Natural killer cell (primary cell): Measurements from ENCODE around the gene CIAPIN1. TPM values are rescaled to one million over a fixed set of nuclear protein-coding genes. Genes with fewer than 3 reads are reported as not detected.
A peak's percentile ranks its signal among the peaks of the same experiment; 100 is the strongest.

Experiments
- ATAC-seq, 3 donors: fragments of 150-1000 bp in 2 of 3; fragments of 200-7000 bp in 1 of 3; cut with Tn5 transposase; 1 replicate in 1 of 3; 2 replicates in 2 of 3; pipeline ENCODE4 v1.10.0; 2021; ENCODE audit warnings: mild to moderate bottlenecking in 2 of 3, moderate library complexity in 2 of 3
- DNase-seq, 2 donors: peaks; one replicate each; pipeline versions ENCODE4 v3.0.0 to v3.0.0-alpha.2; 2013 to 2021; ENCODE audit warnings: mixed read lengths in 1 of 2
- H3K27ac ChIP-seq: one replicate; pipeline ENCODE4 v1.5.1; 2013; ENCODE audit warnings: mild to moderate bottlenecking, low read length
- H3K27me3 ChIP-seq: one replicate; pipeline ENCODE4 v1.6.1; 2013; ENCODE audit warnings: low read length; ENCODE audit not compliant: control insufficient read depth, insufficient read depth
- H3K36me3 ChIP-seq: one replicate; pipeline ENCODE4 v1.6.1; 2013; ENCODE audit warnings: low read length; ENCODE audit not compliant: control insufficient read depth, insufficient read depth
- H3K4me1 ChIP-seq: one replicate; pipeline ENCODE4 v1.6.1; 2013; ENCODE audit warnings: low read length; ENCODE audit not compliant: control insufficient read depth, insufficient read depth
- H3K4me3 ChIP-seq: one replicate; pipeline ENCODE4 v1.5.1; 2013; ENCODE audit warnings: low read length
- H3K9me3 ChIP-seq: one replicate; pipeline ENCODE4 v1.6.1; 2013; ENCODE audit warnings: low read length; ENCODE audit not compliant: control insufficient read depth, insufficient read depth
- H3K27ac Mint-ChIP-seq, 2 donors: one replicate each; pipeline ENCODE4 v1.8.0; 2022; ENCODE audit warnings: mild to moderate bottlenecking in 2 of 2, mixed read lengths in 2 of 2, moderate library complexity in 1 of 2
- H3K27me3 Mint-ChIP-seq, 2 donors: one replicate each; pipeline ENCODE4 v1.8.0; 2022; ENCODE audit warnings: low read depth in 2 of 2, mixed read lengths in 2 of 2
- H3K36me3 Mint-ChIP-seq: one replicate; pipeline ENCODE4 v1.8.0; 2022; ENCODE audit warnings: mixed read lengths
- H3K4me1 Mint-ChIP-seq, 2 donors: one replicate each; pipeline ENCODE4 v1.8.0; 2022; ENCODE audit warnings: mixed read lengths in 2 of 2
- H3K4me3 Mint-ChIP-seq: one replicate; pipeline ENCODE4 v1.8.0; 2022; ENCODE audit warnings: mild to moderate bottlenecking, moderate library complexity, mixed read lengths
- H3K9me3 Mint-ChIP-seq, 2 donors: one replicate each; pipeline ENCODE4 v1.8.0; 2022; ENCODE audit warnings: mixed read lengths in 2 of 2
- WGBS: methylation state at CpG from one replicate; pipeline ENCODE4 v1.1.7; 2013; ENCODE audit warnings: missing lambda C conversion rate; ENCODE audit not compliant: insufficient coverage; 5-methylcytosine and 5-hydroxymethylcytosine counted together
- intact Hi-C: fragments of 100-400 bp; cut with micrococcal nuclease; formaldehyde crosslinking; loops from one replicate; pipeline ENCODE4 v1.14.2; 2022
- total RNA-seq, 4 donors: library from RNA; stranded (reverse); fragments of 120-200 nt in 1 of 4; gene quantifications; one replicate each; pipeline versions ENCODE4 v1.2.3 to v1.2.4, GENCODE V29; 2013 to 2022
- TF ChIP-seq, protein P1 (sequence below): fragments of 200-600 bp; IDR thresholded peaks from one replicate; pipeline ENCODE4 v1.8.0; 2022; ENCODE audit warnings: antibody characterized with exemption

Gene CIAPIN1
- total RNA-seq, 3 donors from 2014 or later (not counting 1 experiment from before 2014, with no cell fraction given): 41.1 to 48.8 (median 42.9) TPM

DNA sequence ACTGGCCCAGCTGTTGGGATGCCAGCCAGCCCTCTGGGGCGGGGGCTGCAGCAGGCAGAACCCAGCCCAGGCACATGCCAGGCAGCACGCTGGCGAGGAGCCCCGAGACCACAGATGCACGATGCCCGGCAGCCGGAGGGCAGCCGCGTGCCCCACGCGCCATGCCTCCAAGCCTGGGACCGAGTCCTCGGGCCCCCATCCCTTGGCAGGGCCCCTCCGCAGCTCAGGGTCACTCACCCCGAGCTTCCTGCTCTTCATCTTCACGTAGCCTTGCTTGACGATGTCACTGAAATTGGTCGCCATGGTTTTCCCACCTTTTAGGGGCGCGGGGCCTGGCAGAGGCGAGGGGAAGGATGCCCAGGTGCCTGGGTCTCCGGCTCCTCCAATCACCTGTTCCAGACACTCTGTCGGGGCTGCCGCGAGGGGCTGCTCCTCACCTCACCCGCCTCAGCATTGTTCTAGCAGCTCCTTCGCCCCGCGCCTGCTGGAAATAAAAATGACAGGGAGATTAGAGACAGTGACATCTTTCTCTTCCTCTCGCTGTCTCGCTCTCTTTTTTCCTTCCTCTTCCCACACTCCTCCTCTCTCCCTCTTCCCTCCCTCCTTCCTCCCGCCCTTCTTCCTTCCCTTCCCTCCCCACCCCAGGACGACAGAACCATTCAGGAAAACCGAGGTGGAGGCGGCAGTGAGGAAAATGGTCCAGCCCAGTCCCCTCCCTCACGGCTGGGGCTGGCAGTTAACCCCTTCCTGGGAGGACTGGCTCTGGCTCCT lies 32.2 kb upstream of the CIAPIN1 start:
- ATAC-seq: peak in 1 of 3 donors; percentile 11
- intact Hi-C loops: loop anchor here (5.0 kb wide), 1 partner anchor 38 kb away; no protein-coding TSS in a partner anchor
- H3K4me1 ChIP-seq: peaks cover 34% of the 10 kb centered on the region
- H3K27me3 ChIP-seq: no peaks in the 10 kb centered on the region
- no peak overlapping the region for H3K27ac ChIP-seq
- H3K4me3 ChIP-seq: no peak overlapping the region
- H3K27ac Mint-ChIP-seq: peak overlapping the region in 1 of 2 donors; percentile 31
- H3K9me3 Mint-ChIP-seq: no peaks in the 10 kb centered on the region
- TF ChIP-seq, protein P1, sequence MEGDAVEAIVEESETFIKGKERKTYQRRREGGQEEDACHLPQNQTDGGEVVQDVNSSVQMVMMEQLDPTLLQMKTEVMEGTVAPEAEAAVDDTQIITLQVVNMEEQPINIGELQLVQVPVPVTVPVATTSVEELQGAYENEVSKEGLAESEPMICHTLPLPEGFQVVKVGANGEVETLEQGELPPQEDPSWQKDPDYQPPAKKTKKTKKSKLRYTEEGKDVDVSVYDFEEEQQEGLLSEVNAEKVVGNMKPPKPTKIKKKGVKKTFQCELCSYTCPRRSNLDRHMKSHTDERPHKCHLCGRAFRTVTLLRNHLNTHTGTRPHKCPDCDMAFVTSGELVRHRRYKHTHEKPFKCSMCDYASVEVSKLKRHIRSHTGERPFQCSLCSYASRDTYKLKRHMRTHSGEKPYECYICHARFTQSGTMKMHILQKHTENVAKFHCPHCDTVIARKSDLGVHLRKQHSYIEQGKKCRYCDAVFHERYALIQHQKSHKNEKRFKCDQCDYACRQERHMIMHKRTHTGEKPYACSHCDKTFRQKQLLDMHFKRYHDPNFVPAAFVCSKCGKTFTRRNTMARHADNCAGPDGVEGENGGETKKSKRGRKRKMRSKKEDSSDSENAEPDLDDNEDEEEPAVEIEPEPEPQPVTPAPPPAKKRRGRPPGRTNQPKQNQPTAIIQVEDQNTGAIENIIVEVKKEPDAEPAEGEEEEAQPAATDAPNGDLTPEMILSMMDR: no peak
- H3K9me3 ChIP-seq: no peaks in the 10 kb centered on the region
- DNase-seq: no peak
- H3K27me3 Mint-ChIP-seq: no peaks in the 10 kb centered on the region
- H3K4me1 Mint-ChIP-seq: peaks cover 19 to 31% of the 10 kb centered on the region in 2 donors
- no peaks in the 10 kb centered on the region for H3K36me3 Mint-ChIP-seq
- H3K4me3 Mint-ChIP-seq: peak overlapping the region; percentile 69
- 50% methylated on average over 36 of the region's 36 CpGs for WGBS
- H3K36me3 ChIP-seq: no peaks in the 10 kb centered on the region

DNA sequence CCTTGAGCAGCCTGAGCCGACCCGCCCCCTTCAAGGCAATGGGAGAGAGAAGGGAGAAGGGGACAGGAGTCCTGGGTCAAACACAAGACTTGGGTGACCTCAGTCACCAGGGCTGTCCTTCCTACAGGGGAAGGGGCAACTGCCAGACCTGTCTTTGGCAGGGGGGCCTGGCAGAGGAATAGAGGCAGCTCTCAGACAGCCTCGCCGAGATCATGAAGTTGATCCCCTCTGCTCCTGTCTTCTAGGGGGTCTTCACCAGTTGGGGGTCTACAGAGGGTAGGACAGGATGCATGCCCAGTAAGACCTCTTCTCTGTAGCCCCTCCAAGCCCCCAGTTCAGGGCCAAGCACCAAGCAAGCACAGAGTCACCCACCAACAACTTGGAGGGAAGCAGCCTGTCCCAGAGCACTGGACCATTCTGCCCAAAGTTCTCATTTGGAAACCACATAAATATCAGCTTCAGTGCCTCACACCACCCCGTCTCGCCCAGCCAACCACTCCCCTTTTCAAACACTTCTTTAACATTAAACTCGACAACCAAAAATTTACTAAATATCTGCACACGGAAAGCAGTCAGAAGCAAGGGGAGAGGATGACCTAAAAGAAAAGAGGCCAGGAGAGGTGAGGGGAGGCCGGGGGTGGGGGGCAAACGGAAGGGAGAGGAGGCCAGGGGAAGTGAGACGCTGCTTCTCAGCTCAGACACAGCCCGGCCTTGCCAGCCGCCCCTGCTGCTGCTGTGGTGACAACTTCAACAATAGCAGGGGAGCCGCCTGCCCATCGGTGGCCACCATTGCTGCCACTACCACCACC lies 31.4 kb upstream of the CIAPIN1 start:
- TF ChIP-seq, protein P1: no peak
- intact Hi-C loops: loop anchor here (5.0 kb wide), 1 partner anchor 39 kb away; no protein-coding TSS in a partner anchor
- Histone ChIP-seq H3K4me3 (no peak overlapping the region), H3K36me3 (no peaks in the 10 kb centered on the region), H3K4me1 (peaks cover 34% of the 10 kb centered on the region), H3K27ac (no peak overlapping the region), H3K27me3 (no peaks in the 10 kb centered on the region), H3K9me3 (no peaks in the 10 kb centered on the region)
- Mint-ChIP-seq H3K4me3 (peak overlapping the region; percentile 76), H3K9me3 (no peaks in the 10 kb centered on the region), H3K27ac (peak overlapping the region in 1 of 2 donors; percentile 58), H3K36me3 (no peaks in the 10 kb centered on the region), H3K4me1 (peaks cover 19 to 31% of the 10 kb centered on the region in 2 donors), H3K27me3 (no peaks in the 10 kb centered on the region)
- DNase-seq (no peak), ATAC-seq (peak in 1 of 3 donors; percentile 31)
- 38% methylated on average over 14 of the region's 15 CpGs for whole genome bisulfite sequencing

- Histone ChIP-seq H3K9me3 (no peaks in the 10 kb centered on the region), H3K27me3 (no peaks in the 10 kb centered on the region), H3K4me3 (no peak overlapping the region), H3K4me1 (peaks cover 34% of the 10 kb centered on the region), H3K36me3 (peaks cover under 1% of the 10 kb centered on the region), H3K27ac (no peak overlapping the region)
- Mint-ChIP-seq H3K27ac (no peak overlapping the region), H3K4me1 (peaks cover 19 to 31% of the 10 kb centered on the region in 2 donors), H3K9me3 (no peaks in the 10 kb centered on the region), H3K36me3 (no peaks in the 10 kb centered on the region), H3K4me3 (no peak overlapping the region), H3K27me3 (no peaks in the 10 kb centered on the region)
- DNase-seq (no peak), ATAC-seq (no peak)
- TF ChIP-seq, protein P1: no peak
- WGBS: 74% methylated on average over 7 of the region's 9 CpGs
- intact Hi-C loops: loop anchor here (5.0 kb wide), 1 partner anchor 40 kb away; no protein-coding TSS in a partner anchor
Measured at GRCh38 chr16:57477531-57478202, 30.5 kb upstream of the CIAPIN1 start.
